Panc1 (cell line): ENCODE data around the gene NEIL3. TPM values are rescaled to one million over a fixed set of nuclear protein-coding genes. Genes with fewer than 3 reads are reported as not detected.

Source experiments
- ATAC-seq: fragments of 200-7000 bp; cut with Tn5 transposase; 2 replicates; pipeline ENCODE4 v1.9.1; 2020; ENCODE audit warnings: mild to moderate bottlenecking, moderate library complexity
- BruUV-seq: library from RNA; stranded (reverse); fragments of 400-500 nt; replicated peaks from 2 replicates; lab custom pipeline; 2021; lab: Mats Ljungman, UMichigan
- CTCF ChIA-PET: fragments of 300-600 bp; sonication (Branson Sonifier 250); formaldehyde crosslinking; loops from one replicate; lab custom pipeline; 2022; ENCODE audit warnings: antibody characterized with exemption; lab: Charles Lee
- POLR2A ChIA-PET: fragments of 300-600 bp; sonication (Branson Sonifier 250); formaldehyde crosslinking; loops from one replicate; lab custom pipeline; 2022; ENCODE audit warnings: antibody characterized with exemption; lab: Charles Lee
- DNase-seq: peaks from one replicate; pipeline ENCODE4 v3.0.0-alpha.2; 2010; ENCODE audit warnings: low read depth, low spot score
- H3K27ac ChIP-seq: 2 replicates; pipeline ENCODE4 v1.5.1; 2011; ENCODE audit warnings: mild to moderate bottlenecking, low read length, inconsistent platforms
- H3K27me3 ChIP-seq: fragments of 200-500 bp; sonication (Bioruptor generic); 2 replicates; pipeline ENCODE4 v1.6.0; 2014; ENCODE audit warnings: low read length, inconsistent platforms; ENCODE audit not compliant: control insufficient read depth, insufficient read depth
- H3K36me3 ChIP-seq: fragments of 200-500 bp; sonication (Bioruptor generic); 2 replicates; pipeline ENCODE4 v1.5.1; 2014; ENCODE audit warnings: inconsistent platforms, mild to moderate bottlenecking, low read length, moderate library complexity; ENCODE audit not compliant: control insufficient read depth, insufficient read depth
- H3K4me1 ChIP-seq: 2 replicates; pipeline ENCODE4 v1.5.1; 2011; ENCODE audit warnings: inconsistent platforms, mild to moderate bottlenecking, low read length, moderate library complexity; ENCODE audit not compliant: control insufficient read depth, insufficient read depth
- H3K4me3 ChIP-seq, 2 experiments: 2 replicates each; pipeline ENCODE4 v1.5.1; 2011 to 2012; ENCODE audit warnings: low read depth in 2 of 2, low read length in 2 of 2, mild to moderate bottlenecking in 2 of 2, inconsistent platforms in 1 of 2, moderate library complexity in 1 of 2
- H3K9me3 ChIP-seq: fragments of 200-500 bp; sonication (Bioruptor generic); 2 replicates; pipeline ENCODE4 v1.5.1; 2014; ENCODE audit warnings: low read depth, mild to moderate bottlenecking, inconsistent platforms, low read length, moderate library complexity; ENCODE audit not compliant: control insufficient read depth, insufficient read depth
- CTCF ChIP-seq: fragments of 450-650 bp; IDR thresholded peaks from 2 replicates; pipeline ENCODE4 v1.5.1; 2017; ENCODE audit warnings: mild to moderate bottlenecking
- POLR2AphosphoS5 ChIP-seq: IDR thresholded peaks from 2 replicates; pipeline ENCODE4 v1.6.1; 2012; ENCODE audit warnings: mild to moderate bottlenecking, low read depth, low read length, moderate library complexity
- REST ChIP-seq, 2 experiments: IDR thresholded peaks; 2 replicates each; pipeline ENCODE4 v1.6.1; 2011 to 2012; ENCODE audit warnings: low read depth in 2 of 2, control low read depth in 1 of 2, low read length in 1 of 2, mild to moderate bottlenecking in 1 of 2, moderate library complexity in 1 of 2; ENCODE audit not compliant: insufficient read depth in 1 of 2
- SIN3A ChIP-seq: IDR thresholded peaks from 2 replicates; pipeline ENCODE4 v1.6.1; 2012; ENCODE audit warnings: low read depth, mild to moderate bottlenecking, low read length, moderate library complexity, borderline replicate concordance; ENCODE audit not compliant: insufficient read depth
- TCF7L2 ChIP-seq: IDR thresholded peaks from 2 replicates; pipeline ENCODE4 v1.6.1; 2011; ENCODE audit warnings: mild to moderate bottlenecking, low read depth, low read length, inconsistent platforms
- in situ Hi-C: cut with HindIII; loops from 2 replicates; pipeline ENCODE4 v1.10.0; 2016; ENCODE audit warnings: low sequenced_read_pairs, low pct_unique_long_range_greater_than_20kb
- intact Hi-C: fragments of 100-400 bp; cut with micrococcal nuclease; formaldehyde crosslinking; loops from one replicate; pipeline ENCODE4 v1.10.0; 2022; ENCODE audit not compliant: unreplicated experiment
- total RNA-seq: library from RNA; stranded (reverse); gene quantifications from one replicate; pipeline ENCODE4 v1.2.1, GENCODE V29; 2021; ENCODE audit not compliant: unreplicated experiment

NEIL3 gene
- total RNA-seq, 1 experiment from 2014 or later: 8.9 TPM

GRCh38 chr4:177393236-177393635 lies 83.6 kb downstream of the NEIL3 start:
- POLR2A ChIA-PET: no interaction called here
- no TSS peak for BruUV-seq
- Histone ChIP-seq H3K27me3 (no peaks in the 10 kb centered on the region), H3K4me1 (no peaks in the 10 kb centered on the region), H3K9me3 (no peaks in the 10 kb centered on the region), H3K36me3 (no peaks in the 10 kb centered on the region), H3K27ac (no peak overlapping the region), H3K4me3 (no peak overlapping the region)
- TF ChIP-seq CTCF: no peak
- TF ChIP-seq REST (IDR thresholded peaks at IDR 0.05; ENCODE audit: insufficient read depth in 1 of 2, low read depth in 2 of 2, low read length in 1 of 2): no peak
- TF ChIP-seq POLR2AphosphoS5: no peak
- no peak for TF ChIP-seq TCF7L2
- no peak for TF ChIP-seq SIN3A
- CTCF ChIA-PET: no interaction called here
- intact Hi-C loops (no loop called here), in situ Hi-C loops (no loop called here)
- no peak for DNase-seq
- no peak for ATAC-seq

GRCh38 chr4:177396352-177396751 lies 86.7 kb downstream of the NEIL3 start:
- in situ Hi-C loops: no loop called here
- ChIA-PET POLR2A (no interaction called here), CTCF (no interaction called here)
- H3K4me1 ChIP-seq: no peaks in the 10 kb centered on the region
- H3K27ac ChIP-seq: no peak overlapping the region
- BruUV-seq: no TSS peak
- TF ChIP-seq SIN3A (no peak), POLR2AphosphoS5 (no peak), REST (IDR thresholded peaks at IDR 0.05; ENCODE audit: insufficient read depth in 1 of 2, low read depth in 2 of 2, low read length in 1 of 2) (no peak), CTCF (no peak), TCF7L2 (no peak)
- H3K9me3 ChIP-seq: no peaks in the 10 kb centered on the region
- H3K4me3 ChIP-seq: no peak overlapping the region
- intact Hi-C loops: no loop called here
- DNase-seq (no peak), ATAC-seq (no peak)
- no peaks in the 10 kb centered on the region for H3K36me3 ChIP-seq
- no peaks in the 10 kb centered on the region for H3K27me3 ChIP-seq
